Heart left ventricle (tissue), 13 donors: ENCODE data around the gene CD1B.

Experiments
- CTCF ChIP-seq, 12 donors: fragments of 200-600 bp; sonication (generic) in 4 of 12; IDR thresholded peaks; one replicate each; pipeline versions ENCODE4 v1.5.0 to v1.8.0; 2018 to 2022; ENCODE audit warnings: antibody characterized with exemption in 12 of 12, mild to moderate bottlenecking in 5 of 12
- POLR2A ChIP-seq, 2 donors: fragments of 450-650 bp; IDR thresholded peaks; one replicate each; pipeline ENCODE4 v1.6.1; 2017; ENCODE audit warnings: antibody characterized with exemption in 2 of 2, mild to moderate bottlenecking in 2 of 2, moderate library complexity in 2 of 2
- donor health status: ischemic (EF 13 %, LVEDD 7.1; RV severe dilation, severe dysfunction).
- donor health status: DM: no; HTN: yes; CAD: no.
- donor health status: DM: no; HTN: no; CAD: no.
- donor health status: ischemic (EF 25% LVEDD 6.9; RV normal size, moderate dysfunction).
- donor health status: ischemic (EF 25% LVEDD 5.7; RV mildly dilated, moderate dysfunction).
- donor health status: ischemic (EF 35%, LVEDD 5.7; RV mildly dilated, moderate dysfunction).
- donor health status: nonischemic (EF 11% LVEDD 7.7; RV severe dilation, severe dysfunction).
- donor health status: DM: yes; HTN: yes; CAD: no.
- donor health status: PGD.
- donor health status: ischemic (EF 29% LVEDD 5.4; RV normal size, mild dysfunction).
- donor health status: nonischemic (EF 23%, LVEDD 6.1; RV moderate dilation, normal function).

DNA sequence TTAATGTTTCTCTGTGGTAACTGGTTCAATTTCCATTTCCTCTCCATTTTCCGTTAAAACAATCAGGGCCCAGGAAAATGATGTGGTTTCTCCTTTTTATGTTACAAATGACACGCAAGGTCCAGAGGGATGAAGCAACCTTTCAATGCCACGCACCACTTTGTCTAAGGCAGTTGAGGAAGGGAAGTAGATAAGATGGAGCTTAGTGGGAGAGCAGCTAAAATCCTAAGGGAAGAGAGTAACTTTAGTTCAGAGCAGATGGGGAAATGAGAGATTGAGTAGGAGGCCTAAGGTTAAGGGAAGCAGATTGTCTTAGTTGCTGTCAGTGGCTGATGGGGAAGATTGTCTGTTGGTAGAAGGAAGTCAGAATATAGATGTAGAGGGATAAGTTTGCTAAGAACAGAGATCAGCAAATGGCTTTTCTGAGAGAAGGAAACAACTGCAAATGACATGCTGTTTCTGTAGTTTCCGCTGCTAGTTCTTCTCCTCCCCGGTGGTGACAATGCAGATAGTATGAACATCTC, 40.9 kb downstream of the CD1B start:
- TF ChIP-seq CTCF (IDR thresholded peaks at IDR 0.05) = no peak
- TF ChIP-seq POLR2A (IDR thresholded peaks at IDR 0.05) = no peak
